Smooth muscle cell (in vitro differentiated cells): ENCODE results near the gene SLC1A7. TPM values are rescaled to one million over a fixed set of nuclear protein-coding genes. Genes with fewer than 3 reads are reported as not detected.

ENCODE experiments used
- DNase-seq: peaks from one replicate; lab custom pipeline; 2025; ENCODE audit not compliant: unreplicated experiment; lab: John Stamatoyannopoulos, UW
- H2AFZ ChIP-seq: fragments of 200-600 bp; sonication (generic); 2 replicates; pipeline ENCODE4 v1.6.0; 2016; ENCODE audit warnings: antibody characterized with exemption, low read depth, mild to moderate bottlenecking
- H3F3A ChIP-seq: fragments of 200-600 bp; sonication (generic); 2 replicates; pipeline ENCODE4 v1.6.0; 2017; ENCODE audit warnings: antibody characterized with exemption, low read depth
- H3K27ac ChIP-seq: fragments of 200-600 bp; sonication (generic); 2 replicates; pipeline ENCODE4 v1.5.1; 2016; ENCODE audit warnings: low read depth, mild to moderate bottlenecking
- H3K27me3 ChIP-seq: fragments of 200-600 bp; sonication (generic); 2 replicates; pipeline ENCODE4 v1.6.1; 2016; ENCODE audit warnings: low read depth, mild to moderate bottlenecking
- H3K36me3 ChIP-seq: fragments of 200-600 bp; sonication (generic); 2 replicates; pipeline ENCODE4 v1.5.1; 2016; ENCODE audit warnings: low read depth
- H3K4me1 ChIP-seq: fragments of 200-600 bp; sonication (generic); 2 replicates; pipeline ENCODE4 v1.5.1; 2016; ENCODE audit warnings: low read depth
- H3K4me2 ChIP-seq: fragments of 200-600 bp; sonication (generic); 2 replicates; pipeline ENCODE4 v1.6.0; 2016; ENCODE audit warnings: mild to moderate bottlenecking
- H3K4me3 ChIP-seq: fragments of 200-600 bp; sonication (generic); 2 replicates; pipeline ENCODE4 v1.5.1; 2016; ENCODE audit warnings: mild to moderate bottlenecking
- H3K79me2 ChIP-seq: fragments of 200-600 bp; sonication (generic); 2 replicates; pipeline ENCODE4 v1.6.0; 2016; ENCODE audit warnings: low read depth, mild to moderate bottlenecking
- H3K9ac ChIP-seq: fragments of 200-600 bp; sonication (generic); 2 replicates; pipeline ENCODE4 v1.6.0; 2016; ENCODE audit warnings: low read depth
- H3K9me3 ChIP-seq: fragments of 200-600 bp; sonication (generic); replicated peaks from 2 replicates; pipeline ENCODE4 v1.5.1; 2016; ENCODE audit warnings: low read depth
- H4K20me1 ChIP-seq: fragments of 200-600 bp; sonication (generic); 2 replicates; pipeline ENCODE4 v1.6.0; 2016; ENCODE audit warnings: low read depth
- WGBS: methylation state at CpG from one replicate; pipeline ENCODE4 v1.1.7; 2016; ENCODE audit warnings: low lambda C conversion rate; 5-methylcytosine and 5-hydroxymethylcytosine counted together
- polyA plus RNA-seq: library from polyadenylated mRNA; unstranded; fragments of >200 nt; fragmentation: Nextera tagmentation; extraction: Ambion mirVana; gene quantifications from 2 replicates; pipeline ENCODE4 v1.2.1, GENCODE V29; 2016
- total RNA-seq: library from RNA; depleted of rRNA; stranded (reverse); fragments of >200 nt; gene quantifications from 2 replicates; pipeline ENCODE4 v1.2.3, GENCODE V29; 2014
- TF ChIP-seq, protein P1 (sequence below): fragments of 200-600 bp; sonication (generic); IDR thresholded peaks from 2 replicates; pipeline ENCODE4 v1.5.1; 2017; ENCODE audit warnings: borderline replicate concordance, mild to moderate bottlenecking, antibody characterized with exemption; ENCODE audit not compliant: insufficient read depth, poor library complexity, severe bottlenecking

The SLC1A7 gene
- total and polyA plus RNA-seq, 2 experiments from 2014 or later, result 0.05 TPM; not detected in 1

DNA sequence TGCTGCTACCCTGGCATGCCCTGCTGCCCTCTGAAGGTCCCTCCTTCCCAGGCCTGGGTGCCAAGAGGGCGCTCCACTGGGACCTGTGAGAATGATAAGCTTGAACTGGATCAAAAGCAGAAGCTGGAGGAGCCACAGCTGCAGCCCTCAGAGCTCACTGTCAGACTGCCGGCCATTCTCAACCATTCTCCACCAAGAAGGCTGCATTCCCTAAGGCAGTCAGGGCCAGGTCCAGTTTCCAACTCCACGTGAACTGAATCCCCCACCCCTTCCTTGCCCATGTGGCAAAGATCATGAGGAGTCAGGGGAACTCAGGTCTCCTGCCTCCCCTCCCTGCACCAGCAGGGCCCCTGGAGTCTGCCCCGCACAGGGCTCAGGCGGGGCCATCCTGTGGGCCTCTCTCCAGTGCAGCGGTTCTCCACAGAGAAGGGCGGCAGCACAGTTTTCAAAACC, 19.5 kb downstream of the SLC1A7 start:
- Histone ChIP-seq H4K20me1 (no peaks in the 10 kb centered on the region), H2AFZ (no peak overlapping the region), H3K4me1 (peaks cover 6% of the 10 kb centered on the region), H3F3A (no peaks in the 10 kb centered on the region), H3K9ac (no peak overlapping the region), H3K27me3 (peaks cover 8% of the 10 kb centered on the region), H3K4me3 (no peak overlapping the region), H3K27ac (no peak overlapping the region), H3K36me3 (no peaks in the 10 kb centered on the region), H3K79me2 (no peaks in the 10 kb centered on the region), H3K4me2 (no peak overlapping the region), H3K9me3 (no peaks in the 10 kb centered on the region)
- no peak for DNase-seq
- TF ChIP-seq, protein P1, sequence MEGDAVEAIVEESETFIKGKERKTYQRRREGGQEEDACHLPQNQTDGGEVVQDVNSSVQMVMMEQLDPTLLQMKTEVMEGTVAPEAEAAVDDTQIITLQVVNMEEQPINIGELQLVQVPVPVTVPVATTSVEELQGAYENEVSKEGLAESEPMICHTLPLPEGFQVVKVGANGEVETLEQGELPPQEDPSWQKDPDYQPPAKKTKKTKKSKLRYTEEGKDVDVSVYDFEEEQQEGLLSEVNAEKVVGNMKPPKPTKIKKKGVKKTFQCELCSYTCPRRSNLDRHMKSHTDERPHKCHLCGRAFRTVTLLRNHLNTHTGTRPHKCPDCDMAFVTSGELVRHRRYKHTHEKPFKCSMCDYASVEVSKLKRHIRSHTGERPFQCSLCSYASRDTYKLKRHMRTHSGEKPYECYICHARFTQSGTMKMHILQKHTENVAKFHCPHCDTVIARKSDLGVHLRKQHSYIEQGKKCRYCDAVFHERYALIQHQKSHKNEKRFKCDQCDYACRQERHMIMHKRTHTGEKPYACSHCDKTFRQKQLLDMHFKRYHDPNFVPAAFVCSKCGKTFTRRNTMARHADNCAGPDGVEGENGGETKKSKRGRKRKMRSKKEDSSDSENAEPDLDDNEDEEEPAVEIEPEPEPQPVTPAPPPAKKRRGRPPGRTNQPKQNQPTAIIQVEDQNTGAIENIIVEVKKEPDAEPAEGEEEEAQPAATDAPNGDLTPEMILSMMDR, result no peak
- WGBS, result 90% methylated on average over 7 of the region's 7 CpGs

DNA sequence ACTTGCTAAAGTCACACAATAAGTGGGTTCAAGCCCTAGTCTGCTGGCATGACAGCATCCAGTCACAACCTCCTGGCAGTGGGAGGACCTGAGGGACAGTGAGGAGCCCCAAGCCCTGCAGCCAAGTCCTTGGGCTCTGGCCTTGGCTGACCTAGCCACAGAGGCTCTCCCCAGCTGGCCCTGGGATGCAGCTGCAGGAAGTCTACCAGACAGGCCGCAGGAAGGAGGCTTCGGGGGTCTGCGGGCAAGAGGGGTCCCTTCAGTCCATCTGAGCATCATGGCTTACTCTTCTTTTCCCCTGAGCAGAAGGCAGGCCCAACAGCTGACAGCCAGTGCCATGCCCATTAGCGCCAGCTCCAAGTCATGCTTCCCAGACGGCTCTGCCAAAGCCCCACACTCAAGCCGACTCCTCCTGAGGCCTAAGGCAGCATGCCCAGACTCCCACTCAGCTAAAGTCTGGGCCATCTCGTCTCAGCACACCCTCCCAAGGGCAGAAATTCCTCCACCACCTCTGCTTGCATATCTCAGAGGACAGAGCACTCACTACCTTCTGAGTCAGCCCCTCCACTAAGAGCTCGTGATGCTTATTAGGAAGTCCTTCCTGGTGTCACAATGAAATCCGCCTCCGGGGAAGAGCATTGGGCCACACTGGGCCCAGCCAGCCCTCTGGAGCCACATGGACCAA, 20.1 kb downstream of the SLC1A7 start:
- 59% methylated on average over 10 of the region's 10 CpGs for WGBS
- no peak overlapping the region for H3K4me3 ChIP-seq
- H3K9me3 ChIP-seq, result no peaks in the 10 kb centered on the region
- H3K9ac ChIP-seq, result no peak overlapping the region
- no peak for DNase-seq
- no peaks in the 10 kb centered on the region for H3F3A ChIP-seq
- no peak overlapping the region for H2AFZ ChIP-seq
- H3K27me3 ChIP-seq, result peaks cover 15% of the 10 kb centered on the region
- H4K20me1 ChIP-seq, result no peaks in the 10 kb centered on the region
- no peaks in the 10 kb centered on the region for H3K79me2 ChIP-seq
- H3K4me1 ChIP-seq, result peaks cover 6% of the 10 kb centered on the region
- TF ChIP-seq, protein P1, result no peak
- no peaks in the 10 kb centered on the region for H3K36me3 ChIP-seq
- no peak overlapping the region for H3K4me2 ChIP-seq
- H3K27ac ChIP-seq, result no peak overlapping the region

DNA sequence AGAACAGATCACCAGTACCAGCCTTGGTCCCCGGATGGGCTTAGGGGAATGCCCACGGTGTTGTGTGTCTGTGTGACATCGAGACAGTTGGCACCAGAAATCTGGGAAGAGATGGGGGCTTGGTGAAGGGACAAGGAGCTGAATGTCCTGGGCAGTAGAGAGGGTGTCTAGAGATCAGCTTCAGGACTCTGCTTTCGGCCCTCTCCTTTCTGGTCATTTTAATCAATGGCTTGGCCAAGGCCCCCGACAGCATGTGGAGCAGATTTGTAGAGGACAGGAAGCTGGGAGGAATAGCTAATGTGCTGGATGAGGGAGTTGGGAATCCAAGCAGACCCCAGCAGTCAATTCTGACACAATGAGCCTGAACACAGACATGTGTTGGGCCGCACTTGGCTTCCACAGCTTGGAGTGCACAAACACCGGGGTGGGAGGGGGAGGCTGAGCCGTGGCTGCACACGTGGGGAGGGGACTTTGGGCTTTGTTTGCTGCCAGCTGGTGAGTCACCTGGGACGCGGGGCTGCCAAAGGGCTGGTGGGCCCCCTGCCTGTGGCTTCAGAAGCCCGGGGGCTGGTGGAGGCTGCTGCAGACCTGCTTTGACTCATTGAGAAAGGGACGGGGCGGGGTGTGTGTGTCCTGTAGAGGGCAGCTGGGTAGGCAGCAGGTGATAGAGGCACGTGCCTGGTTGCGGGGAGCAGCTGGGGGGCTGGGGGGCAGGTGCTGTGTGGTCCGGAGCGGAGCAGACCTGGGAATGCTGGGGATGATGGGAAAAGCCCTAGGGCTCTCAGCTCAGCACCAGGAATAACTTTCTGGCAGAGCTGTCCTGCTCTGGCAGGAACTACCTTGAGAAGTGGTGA, 20.9 kb downstream of the SLC1A7 start:
- Histone ChIP-seq H3K9me3 (no peaks in the 10 kb centered on the region), H3K9ac (no peak overlapping the region), H3K36me3 (no peaks in the 10 kb centered on the region), H2AFZ (no peak overlapping the region), H3K4me2 (no peak overlapping the region), H3K4me3 (no peak overlapping the region), H3K79me2 (no peaks in the 10 kb centered on the region), H3F3A (no peaks in the 10 kb centered on the region), H3K27ac (no peak overlapping the region), H3K27me3 (peaks cover 21% of the 10 kb centered on the region), H3K4me1 (peaks cover 6% of the 10 kb centered on the region), H4K20me1 (no peaks in the 10 kb centered on the region)
- 51% methylated on average over 15 of the region's 18 CpGs for WGBS
- TF ChIP-seq, protein P1, result no peak
- DNase-seq, result no peak
